ENCODE data around the gene DDRGK1. TPM values are rescaled to one million over a fixed set of nuclear protein-coding genes. Genes with fewer than 3 reads are reported as not detected.

The DDRGK1 gene
- total and polyA plus RNA-seq, 2 experiments from 2014 or later: 92.9 to 154 TPM

DNA sequence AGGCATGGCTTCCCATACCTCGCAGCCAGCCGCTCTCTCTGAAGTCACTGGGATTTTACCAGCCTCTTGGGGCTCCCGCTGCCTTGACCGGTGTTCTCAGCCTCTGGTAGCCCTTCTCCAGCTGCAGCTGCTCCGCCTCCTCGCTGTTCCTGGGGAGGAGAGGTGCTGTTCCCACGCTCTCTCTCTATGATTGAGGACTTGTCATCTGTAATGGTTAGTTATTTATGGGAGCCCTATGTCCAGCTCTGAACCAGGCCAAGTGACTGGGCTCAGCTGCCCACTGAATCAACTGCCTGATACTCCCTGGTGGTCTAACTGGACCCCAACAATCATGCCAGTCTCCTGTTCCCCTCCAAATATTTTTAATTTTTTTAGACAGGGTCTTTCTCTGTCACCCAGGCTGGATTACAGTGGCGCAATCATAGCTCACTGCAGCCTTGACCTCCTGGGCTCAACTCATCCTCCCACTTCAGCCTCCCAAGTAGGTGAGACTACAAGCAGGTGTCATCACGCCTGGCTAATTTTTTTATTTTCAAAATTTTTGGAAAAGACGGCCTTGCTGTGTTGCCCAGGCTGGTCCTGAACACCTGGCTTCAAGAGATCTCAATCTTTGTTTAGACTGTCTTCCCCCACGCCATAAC lies 39.4 kb upstream of the DDRGK1 start:
- Histone ChIP-seq H3K9me3 (ENCODE audit: low read depth) (no peaks in the 10 kb centered on the region), H2AFZ (no peak overlapping the region), H4K20me1 (ENCODE audit: insufficient read depth, poor library complexity, severe bottlenecking) (no peaks in the 10 kb centered on the region), H3K4me1 (ENCODE audit: insufficient read depth) (peaks cover 5% of the 10 kb centered on the region), H3K27ac (no peak overlapping the region), H3K4me3 (no peak overlapping the region), H3K9me2 (replicated peaks; ENCODE audit: insufficient read depth) (no peaks in the 10 kb centered on the region), H3K79me2 (no peaks in the 10 kb centered on the region), H3K4me2 (no peak overlapping the region), H3K36me3 (replicated peaks; ENCODE audit: insufficient read depth, low read depth) (no peaks in the 10 kb centered on the region), H3K27me3 (peaks cover 36% of the 10 kb centered on the region)
- WGBS (ENCODE audit: low lambda C conversion rate, missing lambda C conversion rate): 73% methylated on average over 11 of the region's 11 CpGs
- no peak for DNase-seq (ENCODE audit: low spot score)
- no peak for TF ChIP-seq EZH2 (IDR thresholded peaks at IDR 0.05; ENCODE audit: borderline replicate concordance)
- TF ChIP-seq EZH2phosphoT487 (IDR thresholded peaks at IDR 0.05; ENCODE audit: low read depth, severe bottlenecking, unreplicated experiment): no peak
- TF ChIP-seq, protein P1, sequence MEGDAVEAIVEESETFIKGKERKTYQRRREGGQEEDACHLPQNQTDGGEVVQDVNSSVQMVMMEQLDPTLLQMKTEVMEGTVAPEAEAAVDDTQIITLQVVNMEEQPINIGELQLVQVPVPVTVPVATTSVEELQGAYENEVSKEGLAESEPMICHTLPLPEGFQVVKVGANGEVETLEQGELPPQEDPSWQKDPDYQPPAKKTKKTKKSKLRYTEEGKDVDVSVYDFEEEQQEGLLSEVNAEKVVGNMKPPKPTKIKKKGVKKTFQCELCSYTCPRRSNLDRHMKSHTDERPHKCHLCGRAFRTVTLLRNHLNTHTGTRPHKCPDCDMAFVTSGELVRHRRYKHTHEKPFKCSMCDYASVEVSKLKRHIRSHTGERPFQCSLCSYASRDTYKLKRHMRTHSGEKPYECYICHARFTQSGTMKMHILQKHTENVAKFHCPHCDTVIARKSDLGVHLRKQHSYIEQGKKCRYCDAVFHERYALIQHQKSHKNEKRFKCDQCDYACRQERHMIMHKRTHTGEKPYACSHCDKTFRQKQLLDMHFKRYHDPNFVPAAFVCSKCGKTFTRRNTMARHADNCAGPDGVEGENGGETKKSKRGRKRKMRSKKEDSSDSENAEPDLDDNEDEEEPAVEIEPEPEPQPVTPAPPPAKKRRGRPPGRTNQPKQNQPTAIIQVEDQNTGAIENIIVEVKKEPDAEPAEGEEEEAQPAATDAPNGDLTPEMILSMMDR (IDR thresholded peaks at IDR 0.05; ENCODE audit: poor library complexity): no peak

DNA sequence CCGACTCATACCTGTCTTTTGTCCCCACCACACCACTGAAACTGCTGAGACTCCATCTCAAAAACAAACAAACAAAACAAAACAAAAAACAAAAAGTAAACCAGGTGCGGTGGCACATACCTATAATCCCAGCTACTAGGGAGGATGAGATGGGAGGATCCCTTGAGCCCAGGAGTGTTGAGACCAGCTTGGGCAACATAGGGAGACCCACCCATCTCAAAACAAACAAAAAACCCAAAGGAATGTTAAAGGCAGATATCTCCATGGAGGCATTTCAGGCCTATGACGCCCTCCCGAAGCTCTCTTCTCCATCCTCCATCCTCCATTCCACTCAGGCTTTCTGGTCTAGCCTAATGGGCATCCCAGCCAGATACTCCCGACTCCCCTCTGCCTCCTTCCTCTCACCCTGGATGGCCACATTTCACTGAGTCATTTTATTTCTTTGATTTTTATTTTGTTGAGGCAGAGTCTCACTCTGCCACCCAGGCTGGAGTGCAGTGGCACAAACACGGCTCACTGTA lies 37.8 kb upstream of the DDRGK1 start:
- Histone ChIP-seq H3K9me2 (replicated peaks; ENCODE audit: insufficient read depth) (no peaks in the 10 kb centered on the region), H3K27me3 (peaks cover 41% of the 10 kb centered on the region), H3K4me3 (no peak overlapping the region)

DNA sequence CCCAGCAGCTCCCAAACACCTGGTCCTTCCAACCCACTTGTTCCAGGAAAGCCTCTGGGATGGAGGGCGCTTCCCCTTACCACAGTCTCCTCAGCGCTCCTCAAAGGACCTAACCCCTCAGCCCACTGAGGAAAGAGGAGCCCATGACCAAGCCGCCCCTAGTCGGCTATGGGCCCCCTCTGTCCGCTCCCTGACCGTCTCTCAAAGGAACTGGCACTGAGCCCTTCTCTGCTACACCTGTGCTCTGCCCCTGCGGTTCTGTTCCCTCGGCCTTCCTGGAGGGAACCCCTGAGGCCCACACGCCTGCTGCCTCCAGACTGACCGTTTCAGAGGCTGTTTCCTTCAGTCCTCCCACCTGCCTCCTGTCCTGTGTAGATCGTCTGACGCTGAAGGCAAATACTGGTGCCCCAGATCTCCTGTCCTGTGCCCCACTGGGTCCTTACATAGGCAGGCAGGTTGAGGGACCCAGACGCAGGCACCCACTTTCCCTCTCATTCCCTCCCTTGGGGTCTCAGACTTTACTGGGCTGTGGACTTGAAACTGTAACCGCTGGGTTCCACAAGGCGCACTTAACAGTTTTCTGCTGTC lies 36.4 kb upstream of the DDRGK1 start:
- Histone ChIP-seq H3K4me3 (no peak overlapping the region), H3K4me1 (ENCODE audit: insufficient read depth) (no peaks in the 10 kb centered on the region), H3K9me3 (ENCODE audit: low read depth) (no peaks in the 10 kb centered on the region), H3K27ac (no peak overlapping the region), H2AFZ (no peak overlapping the region), H3K4me2 (no peak overlapping the region), H3K79me2 (no peaks in the 10 kb centered on the region), H4K20me1 (ENCODE audit: insufficient read depth, poor library complexity, severe bottlenecking) (no peaks in the 10 kb centered on the region), H3K27me3 (peaks cover 52% of the 10 kb centered on the region), H3K36me3 (replicated peaks; ENCODE audit: insufficient read depth, low read depth) (no peaks in the 10 kb centered on the region), H3K9me2 (replicated peaks; ENCODE audit: insufficient read depth) (no peaks in the 10 kb centered on the region)
- DNase-seq (ENCODE audit: low spot score): no peak
- 95% methylated on average over 15 of the region's 15 CpGs for WGBS (ENCODE audit: low lambda C conversion rate, missing lambda C conversion rate)
- TF ChIP-seq, protein P1 (IDR thresholded peaks at IDR 0.05; ENCODE audit: poor library complexity): no peak
- TF ChIP-seq EZH2phosphoT487 (IDR thresholded peaks at IDR 0.05; ENCODE audit: low read depth, severe bottlenecking, unreplicated experiment) (no peak), EZH2 (IDR thresholded peaks at IDR 0.05; ENCODE audit: borderline replicate concordance) (no peak)

More for the DNA sequence above, 37.8 kb upstream of the DDRGK1 start:
- no peak for TF ChIP-seq EZH2 (IDR thresholded peaks at IDR 0.05; ENCODE audit: borderline replicate concordance)
- TF ChIP-seq, protein P1 (IDR thresholded peaks at IDR 0.05; ENCODE audit: poor library complexity): no peak
- TF ChIP-seq EZH2phosphoT487 (IDR thresholded peaks at IDR 0.05; ENCODE audit: low read depth, severe bottlenecking, unreplicated experiment): no peak
- DNase-seq (ENCODE audit: low spot score): no peak
- Histone ChIP-seq H3K9me3 (ENCODE audit: low read depth) (no peaks in the 10 kb centered on the region), H3K79me2 (no peaks in the 10 kb centered on the region), H3K4me1 (ENCODE audit: insufficient read depth) (no peaks in the 10 kb centered on the region), H2AFZ (no peak overlapping the region), H4K20me1 (ENCODE audit: insufficient read depth, poor library complexity, severe bottlenecking) (no peaks in the 10 kb centered on the region), H3K27ac (no peak overlapping the region), H3K4me2 (no peak overlapping the region), H3K36me3 (replicated peaks; ENCODE audit: insufficient read depth, low read depth) (no peaks in the 10 kb centered on the region)
- 70% methylated on average over 6 of the region's 6 CpGs for whole genome bisulfite sequencing (ENCODE audit: low lambda C conversion rate, missing lambda C conversion rate)
